OCI-LY7 (cell line): ENCODE measurements around the gene TM9SF4. TPM values are rescaled to one million over a fixed set of nuclear protein-coding genes. Genes with fewer than 3 reads are reported as not detected.

Experiments
- BruUV-seq: library from RNA; stranded (reverse); fragments of 400-500 nt; replicated peaks from 2 replicates; lab custom pipeline; 2021; lab: Mats Ljungman, UMichigan
- CTCF ChIA-PET: fragments of 300-600 bp; sonication (Branson Sonifier 250); formaldehyde crosslinking; loops from one replicate; lab custom pipeline; 2022; ENCODE audit warnings: antibody characterized with exemption; ENCODE audit not compliant: unreplicated experiment; lab: Charles Lee
- POLR2A ChIA-PET: fragments of 300-600 bp; sonication (Branson Sonifier 250); formaldehyde crosslinking; loops from one replicate; lab custom pipeline; 2022; ENCODE audit warnings: antibody characterized with exemption; lab: Charles Lee
- DNase-seq: peaks from one replicate; pipeline ENCODE4 v3.0.0-alpha.2; 2015; ENCODE audit warnings: low spot score
- H2AFZ ChIP-seq: fragments of 200-600 bp; sonication (generic), shearing (Covaris generic); 2 replicates; pipeline ENCODE4 v1.6.1; 2014; ENCODE audit warnings: mild to moderate bottlenecking, antibody characterized with exemption, low read length, moderate library complexity
- H3K27ac ChIP-seq: fragments of 200-600 bp; sonication (generic); 2 replicates; pipeline ENCODE4 v1.5.1; 2014; ENCODE audit warnings: mixed run types, low read depth, mild to moderate bottlenecking, moderate library complexity, low read length, inconsistent platforms; ENCODE audit not compliant: poor library complexity, severe bottlenecking
- H3K36me3 ChIP-seq: fragments of 200-600 bp; sonication (generic); 2 replicates; pipeline ENCODE4 v1.6.1; 2014; ENCODE audit warnings: mild to moderate bottlenecking, antibody characterized with exemption, low read length, moderate library complexity, mixed read lengths; ENCODE audit not compliant: insufficient read depth
- H3K4me1 ChIP-seq: fragments of 200-600 bp; sonication (generic); 2 replicates; pipeline ENCODE4 v1.5.1; 2014; ENCODE audit warnings: mild to moderate bottlenecking, low read length; ENCODE audit not compliant: insufficient read depth, poor library complexity, severe bottlenecking
- H3K4me2 ChIP-seq: fragments of 200-600 bp; sonication (generic); 2 replicates; pipeline ENCODE4 v1.6.1; 2014; ENCODE audit warnings: mild to moderate bottlenecking, low read length
- H3K4me3 ChIP-seq: fragments of 200-600 bp; sonication (generic); 2 replicates; pipeline ENCODE4 v1.5.1; 2014; ENCODE audit warnings: mild to moderate bottlenecking, low read depth, low read length; ENCODE audit not compliant: poor library complexity, severe bottlenecking
- H3K79me2 ChIP-seq: fragments of 200-600 bp; sonication (generic); 2 replicates; pipeline ENCODE4 v1.6.1; 2016; ENCODE audit warnings: low read depth, mild to moderate bottlenecking, low read length, moderate library complexity, mixed read lengths; ENCODE audit not compliant: insufficient read depth
- H3K9me2 ChIP-seq: fragments of 200-600 bp; sonication (generic); 2 replicates; pipeline ENCODE4 v1.6.1; 2016; ENCODE audit warnings: mild to moderate bottlenecking, low read length, mixed read lengths; ENCODE audit not compliant: insufficient read depth
- H3K9me3 ChIP-seq: fragments of 200-600 bp; sonication (generic); 2 replicates; pipeline ENCODE4 v1.6.1; 2014; ENCODE audit warnings: mild to moderate bottlenecking, mixed run types, low read length, mixed read lengths
- H4K20me1 ChIP-seq: fragments of 200-600 bp; sonication (generic); 2 replicates; pipeline ENCODE4 v1.6.1; 2014; ENCODE audit warnings: mild to moderate bottlenecking, antibody characterized with exemption, low read length, moderate library complexity, mixed read lengths; ENCODE audit not compliant: insufficient read depth
- CTCF ChIP-seq: fragments of 200-600 bp; sonication (generic); conservative IDR thresholded peaks from 2 replicates; pipeline ENCODE4 v1.5.1; 2014; ENCODE audit warnings: mild to moderate bottlenecking, antibody characterized with exemption, low read length, moderate library complexity, mixed read lengths
- EZH2phosphoT487 ChIP-seq: fragments of 200-600 bp; sonication (generic); IDR thresholded peaks from 2 replicates; pipeline ENCODE4 v1.6.1; 2018; ENCODE audit warnings: low read depth, borderline replicate concordance, mild to moderate bottlenecking, mixed run types, antibody characterized with exemption, low read length, moderate library complexity, mixed read lengths
- intact Hi-C: fragments of 100-400 bp; cut with micrococcal nuclease; formaldehyde crosslinking; loops from one replicate; pipeline ENCODE4 v1.10.0; 2022; ENCODE audit not compliant: unreplicated experiment
- total RNA-seq, 2 experiments: library from RNA; depleted of rRNA in 1 of 2; stranded (reverse); fragments of >200 nt in 1 of 2; shearing (Covaris generic) in 1 of 2; gene quantifications; 2 replicates each; pipeline ENCODE4 v1.2.3, GENCODE V29; 2014 to 2022

The TM9SF4 gene
- total RNA-seq, 2 experiments from 2014 or later, result 20.8 to 38.9 TPM

GRCh38 chr20:32134026-32134425 lies 24.5 kb downstream of the TM9SF4 start:
- intact Hi-C loops, result no loop called here
- no peak overlapping the region for H2AFZ ChIP-seq
- H3K9me3 ChIP-seq, result no peaks in the 10 kb centered on the region
- peaks cover 7% of the 10 kb centered on the region; the same call in 1 of the 2 replicates for H4K20me1 ChIP-seq
- BruUV-seq, result no TSS peak
- POLR2A ChIA-PET, result no interaction called here
- CTCF ChIA-PET, result no interaction called here
- no peaks in the 10 kb centered on the region for H3K9me2 ChIP-seq
- no peak for DNase-seq
- TF ChIP-seq EZH2phosphoT487, result no peak
- no peak for TF ChIP-seq CTCF
- H3K4me2 ChIP-seq, result no peak overlapping the region
- no peak overlapping the region for H3K4me3 ChIP-seq
- peaks cover 3% of the 10 kb centered on the region for H3K4me1 ChIP-seq
- peaks cover 9% of the 10 kb centered on the region; the same call in 1 of the 2 replicates for H3K79me2 ChIP-seq
- peaks cover 51% of the 10 kb centered on the region for H3K36me3 ChIP-seq
- no peak overlapping the region for H3K27ac ChIP-seq

GRCh38 chr20:32135983-32136515 lies 26.5 kb downstream of the TM9SF4 start:
- H3K4me1 ChIP-seq, result peaks cover 12% of the 10 kb centered on the region
- ChIA-PET CTCF (no interaction called here), POLR2A (interaction anchor here (1.3 kb wide), 1 partner anchor 19 kb away, joined by 4 read pairs; no protein-coding TSS in a partner anchor)
- H4K20me1 ChIP-seq, result no peaks in the 10 kb centered on the region
- intact Hi-C loops, result no loop called here
- no peak overlapping the region for H3K4me2 ChIP-seq
- no peak overlapping the region for H3K4me3 ChIP-seq
- no peak for DNase-seq
- H3K9me2 ChIP-seq, result no peaks in the 10 kb centered on the region
- TF ChIP-seq CTCF, result no peak
- no peak for TF ChIP-seq EZH2phosphoT487
- H3K79me2 ChIP-seq, result no peaks in the 10 kb centered on the region
- BruUV-seq, result no TSS peak
- H2AFZ ChIP-seq, result no peak overlapping the region
- peaks cover 69% of the 10 kb centered on the region for H3K36me3 ChIP-seq
- no peaks in the 10 kb centered on the region for H3K9me3 ChIP-seq
- H3K27ac ChIP-seq, result no peak overlapping the region

GRCh38 chr20:32138921-32139320 lies 29.4 kb downstream of the TM9SF4 start:
- no peak for DNase-seq
- ChIA-PET POLR2A (interaction anchor here (0.6 to 0.7 kb wide), 2 partner anchors 101 to 194 kb away, joined by 3 to 4 read pairs; no protein-coding TSS in a partner anchor), CTCF (no interaction called here)
- Histone ChIP-seq H3K4me2 (no peak overlapping the region), H3K4me3 (no peak overlapping the region), H2AFZ (no peak overlapping the region), H3K36me3 (peaks cover 87% of the 10 kb centered on the region), H3K27ac (no peak overlapping the region), H3K4me1 (peaks cover 12% of the 10 kb centered on the region), H3K79me2 (no peaks in the 10 kb centered on the region), H4K20me1 (no peaks in the 10 kb centered on the region), H3K9me3 (no peaks in the 10 kb centered on the region), H3K9me2 (no peaks in the 10 kb centered on the region)
- intact Hi-C loops, result no loop called here
- BruUV-seq, result no TSS peak
- no peak for TF ChIP-seq EZH2phosphoT487
- TF ChIP-seq CTCF, result no peak
